Measurements from ENCODE around the gene TNFRSF11A.

- TF ChIP-seq, protein P1, sequence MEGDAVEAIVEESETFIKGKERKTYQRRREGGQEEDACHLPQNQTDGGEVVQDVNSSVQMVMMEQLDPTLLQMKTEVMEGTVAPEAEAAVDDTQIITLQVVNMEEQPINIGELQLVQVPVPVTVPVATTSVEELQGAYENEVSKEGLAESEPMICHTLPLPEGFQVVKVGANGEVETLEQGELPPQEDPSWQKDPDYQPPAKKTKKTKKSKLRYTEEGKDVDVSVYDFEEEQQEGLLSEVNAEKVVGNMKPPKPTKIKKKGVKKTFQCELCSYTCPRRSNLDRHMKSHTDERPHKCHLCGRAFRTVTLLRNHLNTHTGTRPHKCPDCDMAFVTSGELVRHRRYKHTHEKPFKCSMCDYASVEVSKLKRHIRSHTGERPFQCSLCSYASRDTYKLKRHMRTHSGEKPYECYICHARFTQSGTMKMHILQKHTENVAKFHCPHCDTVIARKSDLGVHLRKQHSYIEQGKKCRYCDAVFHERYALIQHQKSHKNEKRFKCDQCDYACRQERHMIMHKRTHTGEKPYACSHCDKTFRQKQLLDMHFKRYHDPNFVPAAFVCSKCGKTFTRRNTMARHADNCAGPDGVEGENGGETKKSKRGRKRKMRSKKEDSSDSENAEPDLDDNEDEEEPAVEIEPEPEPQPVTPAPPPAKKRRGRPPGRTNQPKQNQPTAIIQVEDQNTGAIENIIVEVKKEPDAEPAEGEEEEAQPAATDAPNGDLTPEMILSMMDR (IDR thresholded peaks at IDR 0.05; ENCODE audit: low read length) = no peak
- no peak for TF ChIP-seq EZH2 (optimal IDR thresholded peaks at IDR 0.05; ENCODE audit: low read depth, low read length)
Observed at GRCh38 chr18:62281684-62282083, 43.4 kb upstream of the TNFRSF11A start.

Measured in MM.1S (cell line).